Small intestine (tissue), 7 donors: ENCODE data around the gene SLFN13. TPM values are rescaled to one million over a fixed set of nuclear protein-coding genes. Genes with fewer than 3 reads are reported as not detected.
A peak's percentile ranks its signal among the peaks of the same experiment; 100 is the strongest.
"Not testable (repeated sequence)": the region's sequence is repeated elsewhere in the genome, so short reads cannot be mapped to it uniquely, and the experiment has no call there.

ENCODE experiments used
- DNase-seq, 2 donors: peaks; one replicate each; pipeline versions ENCODE4 v3.0.0 to v3.0.0-alpha.2; 2013
- FAIRE-seq: peaks from 2 replicates; lab custom pipeline; 2012; peaks lifted over from hg19 to GRCh38; lab: Jason Lieb, UNC
- H3K27ac ChIP-seq, 3 donors: one replicate each; pipeline ENCODE4 v1.5.1; 2013; ENCODE audit warnings: low read length in 2 of 3, mild to moderate bottlenecking in 2 of 3, control low read depth in 1 of 3, inconsistent platforms in 1 of 3, low read depth in 1 of 3, moderate library complexity in 1 of 3
- H3K27me3 ChIP-seq, 3 donors: one replicate each; pipeline ENCODE4 v1.6.1; 2013; ENCODE audit warnings: low read length in 3 of 3, inconsistent platforms in 1 of 3; ENCODE audit not compliant: control insufficient read depth in 3 of 3, insufficient read depth in 3 of 3
- H3K36me3 ChIP-seq, 3 donors: one replicate each; pipeline ENCODE4 v1.6.1; 2013; ENCODE audit warnings: low read length in 3 of 3, inconsistent platforms in 1 of 3, low read depth in 1 of 3, mild to moderate bottlenecking in 1 of 3, moderate library complexity in 1 of 3; ENCODE audit not compliant: control insufficient read depth in 3 of 3, insufficient read depth in 2 of 3
- H3K4me1 ChIP-seq, 3 donors: one replicate each; pipeline ENCODE4 v1.6.1; 2013; ENCODE audit warnings: low read length in 2 of 3, inconsistent platforms in 1 of 3, low read depth in 1 of 3, mild to moderate bottlenecking in 1 of 3, moderate library complexity in 1 of 3; ENCODE audit not compliant: control insufficient read depth in 3 of 3, insufficient read depth in 2 of 3
- H3K4me3 ChIP-seq, 3 donors: one replicate each; pipeline ENCODE4 v1.5.1; 2013; ENCODE audit warnings: low read length in 3 of 3, control low read depth in 1 of 3, inconsistent platforms in 1 of 3, low read depth in 1 of 3, mild to moderate bottlenecking in 1 of 3, moderate library complexity in 1 of 3
- H3K9me3 ChIP-seq, 2 donors: one replicate each; pipeline ENCODE4 v1.6.1; 2013; ENCODE audit warnings: low read depth in 1 of 2, low read length in 1 of 2; ENCODE audit not compliant: control insufficient read depth in 2 of 2, insufficient read depth in 1 of 2
- WGBS, 3 donors: extraction: QIAGEN DNeasy Blood & Tissue Kit; methylation state at CpG; one replicate each; pipeline ENCODE4 v1.1.7; 2013; 5-methylcytosine and 5-hydroxymethylcytosine counted together
- polyA plus RNA-seq, 4 donors: library from polyadenylated mRNA; stranded (reverse) in 3 of 4; unstranded in 1 of 4; fragments of 200-250 nt in 3 of 4; fragments of 120-200 nt in 1 of 4; gene quantifications; one replicate each; pipeline versions ENCODE4 v1.2.1 to v1.2.3, GENCODE V29; 2013
- donor health status: healthy with polysubstance abuse.
- donor health status: control.
- donor health status: control.
- donor health status: Bipolar disorder and iron deficiency.
- donor health status: healthy.

Gene SLFN13
- polyA plus RNA-seq, 4 donors: 0.67 to 2.4 (median 1.1) TPM

- no peaks in the 10 kb centered on the region for H3K27me3 ChIP-seq
- H3K4me1 ChIP-seq: no peaks in the 10 kb centered on the region
- DNase-seq (peak; percentile 54 to 60), FAIRE-seq (no peak)
- H3K4me3 ChIP-seq: no peak overlapping the region
- peaks cover 0 to 7% of the 10 kb centered on the region in 2 donors for H3K9me3 ChIP-seq
- 70 to 77% (median 73%) methylated on average over 1 of the region's 1 CpG for WGBS, 3 donors
- H3K36me3 ChIP-seq: peaks cover 0 to 5% (median 3%) of the 10 kb centered on the region in 3 donors
- peak overlapping the region in 1 of 3 donors; percentile 53 for H3K27ac ChIP-seq
These were observed 44.2 kb downstream of the SLFN13 start for GRCh38 chr17:35404360-35404759.

GRCh38 chr17:35393783-35394182 lies 54.8 kb downstream of the SLFN13 start:
- not testable (repeated sequence) for FAIRE-seq, H3K4me3 ChIP-seq, H3K4me1 ChIP-seq, H3K9me3 ChIP-seq, H3K27me3 ChIP-seq, H3K36me3 ChIP-seq, H3K27ac ChIP-seq, DNase-seq
- WGBS, 3 donors: 85 to 94% (median 92%) methylated on average over 13 of the region's 13 CpGs

DNA sequence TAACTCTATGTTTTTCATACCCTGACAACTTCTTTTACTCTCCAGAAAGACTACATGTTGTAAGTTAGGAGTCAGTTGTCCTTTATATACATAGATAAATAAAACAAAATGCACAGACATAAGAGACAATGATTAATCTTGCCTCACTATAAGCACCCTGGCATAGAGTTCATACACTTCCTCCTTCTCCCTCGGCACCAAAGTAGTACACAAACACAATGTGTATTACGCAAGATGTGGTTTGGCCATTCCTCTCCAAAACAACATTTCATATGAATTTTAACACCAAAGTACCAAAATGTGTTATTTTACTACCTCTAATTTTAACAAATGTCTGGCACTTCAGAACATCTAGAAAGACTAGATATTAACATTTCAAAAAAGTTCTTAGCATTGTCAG lies 57.9 kb downstream of the SLFN13 start:
- H3K36me3 ChIP-seq: no peaks in the 10 kb centered on the region

DNA sequence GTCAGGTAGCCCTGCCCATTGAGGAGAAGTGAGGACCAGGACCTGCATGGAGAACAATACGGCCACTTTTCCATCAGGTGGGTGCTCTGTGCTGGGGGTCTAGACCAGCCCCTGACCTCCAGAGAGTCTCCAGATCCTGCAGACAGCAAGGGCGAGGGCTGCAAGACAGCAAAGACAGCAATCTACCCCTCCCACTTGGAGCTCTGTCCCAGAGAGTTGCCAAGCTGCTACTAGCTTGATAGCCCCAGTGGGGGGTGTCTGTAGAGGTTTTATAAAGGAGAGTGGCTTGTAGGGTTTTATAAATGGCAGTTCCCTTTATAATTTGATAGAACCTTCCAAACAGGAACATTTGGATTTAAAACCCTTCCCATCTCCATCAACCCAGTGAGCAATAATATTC lies 58.4 kb downstream of the SLFN13 start:
- no peak for FAIRE-seq
- 75 to 85% (median 77%) methylated on average over 2 of the region's 2 CpGs for WGBS, 3 donors
- H3K27ac ChIP-seq: no peak overlapping the region
- no peaks in the 10 kb centered on the region for H3K4me1 ChIP-seq
- peaks cover 0 to 2% of the 10 kb centered on the region in 2 donors for H3K9me3 ChIP-seq
- H3K4me3 ChIP-seq: no peak overlapping the region
- peaks cover 0 to 6% (median 0%) of the 10 kb centered on the region in 3 donors for H3K27me3 ChIP-seq
- no peaks in the 10 kb centered on the region for H3K36me3 ChIP-seq
- DNase-seq: no peak

More for the DNA sequence above, 57.9 kb downstream of the SLFN13 start:
- FAIRE-seq: no peak
- Histone ChIP-seq H3K4me3 (no peak overlapping the region), H3K9me3 (peaks cover 0 to 2% of the 10 kb centered on the region in 2 donors), H3K27me3 (peaks cover 0 to 6% (median 0%) of the 10 kb centered on the region in 3 donors), H3K27ac (no peak overlapping the region), H3K4me1 (no peaks in the 10 kb centered on the region)
- WGBS, 3 donors: 50 to 57% (median 55%) methylated on average over 2 of the region's 2 CpGs
- DNase-seq: no peak

- DNase-seq (no peak), FAIRE-seq (no peak)
- Histone ChIP-seq H3K9me3 (peaks cover 0 to 2% of the 10 kb centered on the region in 2 donors), H3K27me3 (peaks cover 0 to 6% (median 0%) of the 10 kb centered on the region in 3 donors), H3K4me3 (no peak overlapping the region), H3K36me3 (no peaks in the 10 kb centered on the region), H3K27ac (no peak overlapping the region), H3K4me1 (no peaks in the 10 kb centered on the region)
These were observed 61.1 kb downstream of the SLFN13 start for GRCh38 chr17:35387496-35387895.

Other genes starting within 250 kb of the SLFN13 start
- 1 to 10 TPM; 2.4 to 5.8 (median 3.0) TPM for gene SLFN5, start 205.7 kb downstream of the SLFN13 start, polyA plus RNA-seq
- 1 to 10 TPM in 3 of 4 donors, under 1 TPM in 1; 0.22 to 3.8 (median 3.1) TPM for gene SLFN11, start 75.1 kb downstream of the SLFN13 start, polyA plus RNA-seq
- 1 to 10 TPM in 3 of 4 donors, under 1 TPM in 1; 0.76 to 3.8 (median 1.7) TPM for gene SLFN12, start 16.3 kb downstream of the SLFN13 start, polyA plus RNA-seq
- gene SLFN12L, start 88.9 kb upstream of the SLFN13 start, polyA plus RNA-seq: under 1 TPM in 2 of 4 donors, not detected in 2; 0.34 to 0.83 TPM
- gene SLFN14, start 112.1 kb upstream of the SLFN13 start, polyA plus RNA-seq: under 1 TPM in 1 of 4 donors, not detected in 3; 0.07 TPM
- 1 to 10 TPM; 2.9 to 7.4 (median 3.4) TPM for gene PEX12, start 129.8 kb upstream of the SLFN13 start, polyA plus RNA-seq
- 10 to 100 TPM; 28.9 to 82.2 (median 45.4) TPM for gene AP2B1, start 138.6 kb upstream of the SLFN13 start, polyA plus RNA-seq